ENCODE data around the gene ARFGAP1.

ARFGAP1 gene

DNA sequence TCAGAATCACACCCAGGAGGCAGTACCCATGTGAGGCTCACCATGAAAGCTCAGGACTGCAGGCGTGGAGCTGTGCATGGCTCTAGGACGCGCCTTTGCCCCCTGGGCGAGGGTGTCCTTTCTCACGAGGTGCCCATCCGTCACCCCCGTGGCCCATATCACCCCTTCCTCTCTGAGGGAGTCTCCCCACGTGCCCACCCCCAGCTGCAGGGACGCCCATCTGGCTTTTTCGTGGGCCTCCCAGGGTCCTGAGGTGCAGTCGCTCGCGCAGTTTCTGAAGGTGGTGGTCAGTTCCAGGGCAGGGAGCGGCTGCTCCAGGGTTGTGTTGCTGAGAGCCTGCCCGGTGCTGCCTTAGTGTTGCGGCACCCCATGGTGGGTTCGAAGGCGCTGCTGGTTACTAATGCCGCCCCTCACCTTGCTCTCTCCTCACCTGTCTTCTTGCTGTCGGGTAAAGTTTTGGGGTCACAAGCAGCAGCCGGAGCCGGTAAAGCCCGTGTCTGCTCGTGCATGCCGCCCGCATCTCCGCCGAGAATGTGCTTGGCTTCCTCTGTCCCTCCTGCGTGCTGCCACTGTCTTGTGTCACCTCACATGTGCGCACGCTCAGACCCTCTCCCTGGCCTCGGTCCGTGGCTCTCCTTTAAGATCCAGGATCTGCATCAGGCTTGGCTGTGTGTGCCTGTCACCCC, 10.9 kb downstream of the ARFGAP1 start:
- no peak overlapping the region for H3K27ac ChIP-seq
- H3K4me3 ChIP-seq (ENCODE audit: low read depth, low read length): no peak overlapping the region
- DNase-seq: no peak
- no peaks in the 10 kb centered on the region for H3K9me3 ChIP-seq (ENCODE audit: severe bottlenecking)
- H3K27me3 ChIP-seq (ENCODE audit: insufficient read depth, low read depth, severe bottlenecking): no peaks in the 10 kb centered on the region
- peaks cover 46% of the 10 kb centered on the region for H3K36me3 ChIP-seq
- TF ChIP-seq, protein P1, sequence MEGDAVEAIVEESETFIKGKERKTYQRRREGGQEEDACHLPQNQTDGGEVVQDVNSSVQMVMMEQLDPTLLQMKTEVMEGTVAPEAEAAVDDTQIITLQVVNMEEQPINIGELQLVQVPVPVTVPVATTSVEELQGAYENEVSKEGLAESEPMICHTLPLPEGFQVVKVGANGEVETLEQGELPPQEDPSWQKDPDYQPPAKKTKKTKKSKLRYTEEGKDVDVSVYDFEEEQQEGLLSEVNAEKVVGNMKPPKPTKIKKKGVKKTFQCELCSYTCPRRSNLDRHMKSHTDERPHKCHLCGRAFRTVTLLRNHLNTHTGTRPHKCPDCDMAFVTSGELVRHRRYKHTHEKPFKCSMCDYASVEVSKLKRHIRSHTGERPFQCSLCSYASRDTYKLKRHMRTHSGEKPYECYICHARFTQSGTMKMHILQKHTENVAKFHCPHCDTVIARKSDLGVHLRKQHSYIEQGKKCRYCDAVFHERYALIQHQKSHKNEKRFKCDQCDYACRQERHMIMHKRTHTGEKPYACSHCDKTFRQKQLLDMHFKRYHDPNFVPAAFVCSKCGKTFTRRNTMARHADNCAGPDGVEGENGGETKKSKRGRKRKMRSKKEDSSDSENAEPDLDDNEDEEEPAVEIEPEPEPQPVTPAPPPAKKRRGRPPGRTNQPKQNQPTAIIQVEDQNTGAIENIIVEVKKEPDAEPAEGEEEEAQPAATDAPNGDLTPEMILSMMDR (IDR thresholded peaks at IDR 0.05; ENCODE audit: low read depth, low read length): no peak

- TF ChIP-seq, protein P1 (IDR thresholded peaks at IDR 0.05; ENCODE audit: low read depth, low read length): no peak
- DNase-seq: no peak
- Histone ChIP-seq H3K36me3 (peaks cover 46% of the 10 kb centered on the region), H3K9me3 (ENCODE audit: severe bottlenecking) (no peaks in the 10 kb centered on the region), H3K4me3 (ENCODE audit: low read depth, low read length) (no peak overlapping the region), H3K27me3 (ENCODE audit: insufficient read depth, low read depth, severe bottlenecking) (no peaks in the 10 kb centered on the region), H3K27ac (no peak overlapping the region)
These were observed 11.4 kb downstream of the ARFGAP1 start for GRCh38 chr20:63284083-63284440.

GRCh38 chr20:63284544-63284949, 11.9 kb downstream of the ARFGAP1 start:
- Histone ChIP-seq H3K4me3 (ENCODE audit: low read depth, low read length) (no peak overlapping the region), H3K9me3 (ENCODE audit: severe bottlenecking) (no peaks in the 10 kb centered on the region), H3K27me3 (ENCODE audit: insufficient read depth, low read depth, severe bottlenecking) (no peaks in the 10 kb centered on the region), H3K27ac (no peak overlapping the region), H3K36me3 (peaks cover 46% of the 10 kb centered on the region)
- TF ChIP-seq, protein P1 (IDR thresholded peaks at IDR 0.05; ENCODE audit: low read depth, low read length): no peak
- DNase-seq: no peak

DNA sequence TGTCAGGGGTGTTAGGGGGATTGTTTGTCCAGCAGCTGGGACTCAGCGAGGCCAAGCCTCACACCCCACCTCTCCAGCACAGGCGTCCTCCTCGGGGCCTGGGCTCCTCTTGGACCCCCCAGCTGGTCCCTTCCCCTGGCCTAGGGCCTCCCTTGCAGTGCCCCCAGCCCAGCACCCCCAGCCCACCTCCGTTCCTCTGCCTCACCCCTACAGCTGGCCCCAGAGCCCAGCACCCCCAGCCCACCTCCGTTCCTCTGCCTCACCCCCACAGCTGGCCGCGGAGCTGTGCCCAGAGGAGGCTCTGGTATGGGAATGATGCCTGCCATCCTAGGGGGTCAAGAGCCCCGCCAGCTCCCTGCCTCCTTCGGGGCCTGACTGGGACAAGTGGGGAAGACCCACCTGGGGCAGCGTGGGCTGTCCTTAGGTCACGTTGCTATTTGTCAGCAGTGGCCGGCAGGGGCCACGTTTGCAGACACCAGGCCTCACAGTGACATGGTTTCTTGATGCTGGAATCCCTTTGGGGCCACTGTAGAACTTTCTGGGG, 12.4 kb downstream of the ARFGAP1 start:
- Histone ChIP-seq H3K27me3 (ENCODE audit: insufficient read depth, low read depth, severe bottlenecking) (no peaks in the 10 kb centered on the region), H3K4me3 (ENCODE audit: low read depth, low read length) (no peak overlapping the region), H3K36me3 (peaks cover 43% of the 10 kb centered on the region), H3K9me3 (ENCODE audit: severe bottlenecking) (no peaks in the 10 kb centered on the region), H3K27ac (no peak overlapping the region)
- no peak for DNase-seq
- TF ChIP-seq, protein P1 (IDR thresholded peaks at IDR 0.05; ENCODE audit: low read depth, low read length): no peak

- TF ChIP-seq, protein P1 (IDR thresholded peaks at IDR 0.05; ENCODE audit: low read depth, low read length): no peak
- no peaks in the 10 kb centered on the region for H3K27me3 ChIP-seq (ENCODE audit: insufficient read depth, low read depth, severe bottlenecking)
- no peak overlapping the region for H3K4me3 ChIP-seq (ENCODE audit: low read depth, low read length)
- DNase-seq: no peak
- H3K27ac ChIP-seq: no peak overlapping the region
- peaks cover 35% of the 10 kb centered on the region for H3K36me3 ChIP-seq
- H3K9me3 ChIP-seq (ENCODE audit: severe bottlenecking): no peaks in the 10 kb centered on the region
These were observed 13.3 kb downstream of the ARFGAP1 start for GRCh38 chr20:63285636-63286615.

All from WERI-Rb-1 (cell line).